NB4 (cell line): ENCODE results near the gene SLC16A8.

Experiments used
- CTCF ChIP-seq: IDR thresholded peaks from one replicate; pipeline ENCODE4 v1.5.1; 2012; ENCODE audit warnings: low read depth, low read length
- MYC ChIP-seq: IDR thresholded peaks from 2 replicates; pipeline ENCODE4 v1.6.1; 2011; ENCODE audit warnings: low read depth, low read length
- POLR2A ChIP-seq: IDR thresholded peaks from 2 replicates; pipeline ENCODE4 v1.6.1; 2011; ENCODE audit warnings: mild to moderate bottlenecking; ENCODE audit not compliant: insufficient read length; ENCODE audit errors: extremely low read depth
- TF ChIP-seq, protein P1 (sequence below): IDR thresholded peaks from 2 replicates; pipeline ENCODE4 v1.6.1; 2011; ENCODE audit warnings: low read depth, low read length

DNA sequence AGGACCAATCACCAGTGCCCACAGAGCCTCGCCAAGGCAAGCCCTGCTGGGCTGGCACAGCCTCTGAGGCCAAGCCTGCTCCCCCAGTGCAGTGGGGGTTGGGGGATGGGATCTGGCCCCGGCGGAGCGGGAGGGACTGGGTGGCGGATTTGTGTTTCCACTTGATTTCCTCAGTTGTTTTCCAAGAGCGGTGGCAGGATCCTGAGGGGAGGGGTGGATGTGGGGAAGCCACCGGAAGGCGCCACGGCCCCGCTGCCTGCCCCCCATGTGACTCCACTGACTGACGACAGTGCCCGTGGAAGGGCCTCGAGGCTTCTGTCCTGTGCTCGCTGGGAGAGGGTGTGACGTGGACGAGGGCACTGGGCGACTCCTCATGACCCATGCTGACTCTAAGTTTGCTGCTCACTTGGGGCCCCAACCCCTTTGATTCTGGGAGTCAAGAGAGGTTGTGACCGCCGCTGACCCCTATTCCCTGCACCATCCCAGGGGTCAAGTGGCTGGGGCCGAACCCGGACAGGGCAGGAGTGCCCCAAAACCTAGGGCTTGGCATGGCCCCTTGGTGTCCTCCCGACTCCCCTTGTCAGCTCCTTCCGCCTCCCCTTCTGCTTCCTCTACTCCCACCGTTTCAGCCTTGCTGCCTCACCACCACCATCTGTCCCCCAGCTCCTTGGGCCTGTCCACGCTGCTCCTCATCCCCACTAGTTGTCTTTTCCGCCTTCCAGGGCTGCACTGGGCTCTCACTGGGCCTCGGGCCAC is 50.3 kb downstream of the SLC16A8 start:
- TF ChIP-seq CTCF (no peak), POLR2A (no peak), MYC (no peak)
- TF ChIP-seq, protein P1, sequence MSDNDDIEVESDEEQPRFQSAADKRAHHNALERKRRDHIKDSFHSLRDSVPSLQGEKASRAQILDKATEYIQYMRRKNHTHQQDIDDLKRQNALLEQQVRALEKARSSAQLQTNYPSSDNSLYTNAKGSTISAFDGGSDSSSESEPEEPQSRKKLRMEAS = no peak
